Subcutaneous abdominal adipose tissue (tissue), 5 donors: ENCODE results near the gene NSG2.

Experiments
- H3K27ac ChIP-seq: one replicate; pipeline ENCODE4 v1.7.0; 2013; ENCODE audit warnings: low read depth, mild to moderate bottlenecking, inconsistent platforms, low read length, moderate library complexity
- H3K27me3 ChIP-seq, 5 donors: one replicate each; pipeline ENCODE4 v1.7.0; 2013; ENCODE audit warnings: low read length in 5 of 5, inconsistent platforms in 1 of 5; ENCODE audit not compliant: control insufficient read depth in 5 of 5, insufficient read depth in 4 of 5
- H3K36me3 ChIP-seq, 5 donors: one replicate each; pipeline ENCODE4 v1.7.0; 2013; ENCODE audit warnings: low read length in 5 of 5; ENCODE audit not compliant: control insufficient read depth in 5 of 5, insufficient read depth in 5 of 5
- H3K4me1 ChIP-seq, 5 donors: one replicate each; pipeline ENCODE4 v1.7.0; 2013; ENCODE audit warnings: low read length in 5 of 5, mild to moderate bottlenecking in 3 of 5, moderate library complexity in 1 of 5; ENCODE audit not compliant: control insufficient read depth in 5 of 5, insufficient read depth in 5 of 5
- H3K4me3 ChIP-seq, 5 donors: one replicate each; pipeline ENCODE4 v1.7.0; 2013; ENCODE audit warnings: low read length in 5 of 5, low read depth in 1 of 5
- H3K9ac ChIP-seq, 5 donors: one replicate each; pipeline ENCODE4 v1.7.0; 2013; ENCODE audit warnings: low read length in 5 of 5, mild to moderate bottlenecking in 4 of 5, moderate library complexity in 3 of 5
- H3K9me3 ChIP-seq, 5 donors: one replicate each; pipeline ENCODE4 v1.7.0; 2013; ENCODE audit warnings: low read length in 5 of 5; ENCODE audit not compliant: control insufficient read depth in 5 of 5
- donor health status: healthy.
- donor health status: healthy.
- donor health status: healthy.
- donor health status: healthy.
- donor health status: healthy.

The NSG2 gene

DNA sequence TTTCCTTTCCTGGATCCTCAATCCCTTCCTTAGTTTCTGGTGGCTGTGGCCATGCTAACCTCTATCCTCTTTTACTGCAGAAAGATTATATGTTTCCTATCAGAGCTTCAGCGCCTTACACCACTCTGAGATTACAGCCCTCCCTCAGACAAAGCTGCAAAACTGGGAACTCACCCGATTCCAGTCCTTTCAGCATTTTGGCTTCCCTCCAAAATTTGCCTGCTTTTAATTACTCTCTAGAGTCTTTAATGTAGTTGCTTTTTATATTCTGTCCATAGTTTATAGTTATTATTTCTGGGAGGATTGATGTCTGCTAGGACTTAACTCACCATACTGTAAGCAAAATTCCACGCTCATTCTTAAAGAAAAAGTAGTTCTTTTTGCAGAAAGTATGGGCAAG lies 110.2 kb downstream of the NSG2 start:
- no peak overlapping the region for H3K9ac ChIP-seq
- no peak overlapping the region for H3K4me3 ChIP-seq
- H3K9me3 ChIP-seq, result peaks cover 0 to 19% (median 5%) of the 10 kb centered on the region in 5 donors
- H3K4me1 ChIP-seq, result no peaks in the 10 kb centered on the region
- H3K27ac ChIP-seq, result no peak overlapping the region
- no peaks in the 10 kb centered on the region for H3K36me3 ChIP-seq
- H3K27me3 ChIP-seq, result peaks cover 0 to 7% (median 5%) of the 10 kb centered on the region in 5 donors

DNA sequence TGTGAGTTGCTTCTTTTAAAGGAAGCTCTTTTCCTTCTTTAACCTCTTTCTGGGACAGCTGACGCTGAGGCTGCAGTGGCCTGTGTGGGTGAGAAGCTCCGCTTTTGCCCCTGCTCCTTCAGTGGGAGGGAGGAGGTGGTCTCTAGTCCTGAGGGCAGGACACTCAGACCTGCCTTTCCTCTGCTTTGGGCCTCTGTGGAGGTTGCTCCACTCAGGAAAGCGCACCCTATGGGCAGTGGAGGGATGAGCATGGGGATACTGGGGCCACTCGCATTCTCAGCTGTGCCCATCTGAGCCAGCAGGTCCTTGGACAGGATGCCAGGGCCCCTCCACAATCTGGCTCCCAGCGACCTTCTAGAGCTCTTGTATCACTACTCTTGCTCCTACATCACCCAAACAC lies 111.5 kb downstream of the NSG2 start:
- Histone ChIP-seq H3K9me3 (peaks cover 0 to 19% (median 5%) of the 10 kb centered on the region in 5 donors), H3K4me3 (no peak overlapping the region)

More for the DNA sequence above, 111.5 kb downstream of the NSG2 start:
- Histone ChIP-seq H3K36me3 (no peaks in the 10 kb centered on the region), H3K27ac (no peak overlapping the region), H3K4me1 (no peaks in the 10 kb centered on the region), H3K9ac (no peak overlapping the region), H3K27me3 (peaks cover 0 to 7% (median 5%) of the 10 kb centered on the region in 5 donors)
